Neural progenitor cell (in vitro differentiated cells): ENCODE data around the gene C8G.

Experiments used
- CTCF ChIP-seq: fragments of 200-600 bp; sonication (generic); IDR thresholded peaks from 2 replicates; pipeline ENCODE4 v1.5.1; 2017; ENCODE audit warnings: antibody characterized with exemption, mild to moderate bottlenecking
- EZH2 ChIP-seq: fragments of 200-600 bp; sonication (generic); IDR thresholded peaks from 2 replicates; pipeline ENCODE4 v1.6.1; 2017; ENCODE audit warnings: antibody characterized with exemption, mild to moderate bottlenecking, moderate library complexity
- EZH2phosphoT487 ChIP-seq: fragments of 200-600 bp; sonication (generic); IDR thresholded peaks from 2 replicates; pipeline ENCODE4 v1.6.1; 2017; ENCODE audit warnings: antibody characterized with exemption

DNA sequence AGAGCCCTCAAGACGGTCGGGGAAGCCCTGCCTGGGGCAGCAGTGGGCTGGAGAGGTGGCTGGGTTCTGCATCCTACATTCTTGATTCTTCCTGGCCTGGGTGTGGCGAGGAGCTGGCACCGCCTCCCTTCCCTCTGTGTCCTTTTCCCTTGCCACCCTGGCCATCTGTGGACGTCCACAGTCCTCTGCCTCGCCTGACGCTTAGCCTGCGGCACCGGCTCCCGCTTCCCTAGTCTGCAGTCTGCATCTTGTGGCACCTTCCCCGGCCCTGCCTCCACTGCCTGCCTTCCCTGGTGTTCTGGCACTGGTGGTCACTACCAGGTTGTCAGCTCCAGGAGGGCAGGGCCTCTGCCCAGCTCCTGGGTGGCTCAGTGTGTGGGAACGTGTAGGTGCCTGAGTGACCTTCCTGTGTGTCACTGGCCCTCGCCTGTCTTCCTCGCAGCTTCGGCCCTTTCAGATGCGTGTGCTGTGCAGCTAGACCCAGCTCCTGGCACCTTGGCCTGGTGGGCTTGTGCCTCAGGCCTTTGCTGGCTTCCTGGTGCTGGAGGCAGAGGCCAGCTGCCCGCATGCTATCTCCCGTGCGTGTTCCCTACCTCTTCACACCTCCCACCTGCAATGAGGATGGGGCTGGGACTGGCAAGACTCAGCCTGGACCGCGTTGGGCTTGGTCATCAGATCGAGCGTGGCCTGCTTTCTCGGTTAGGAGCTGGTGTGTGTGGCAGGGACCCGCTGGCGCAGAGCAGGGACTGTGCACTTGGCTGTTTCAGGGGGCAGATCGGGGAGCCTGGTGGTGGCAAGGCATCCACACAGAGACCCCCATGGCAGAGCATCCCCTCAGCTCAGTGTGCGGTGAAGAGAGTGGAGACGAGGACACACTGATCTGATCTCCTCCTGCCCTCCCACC lies 37.8 kb upstream of the C8G start:
- TF ChIP-seq EZH2, result no peak
- no peak for TF ChIP-seq CTCF
- no peak for TF ChIP-seq EZH2phosphoT487
